Nephron (organoid): ENCODE data around the gene TPRG1L.

ENCODE experiments used
- H3K27ac Mint-ChIP-seq, 3 experiments: 2 replicates each; pipeline ENCODE4 v1.8.0; 2020; ENCODE audit warnings: mixed read lengths in 3 of 3, mild to moderate bottlenecking in 2 of 3, moderate library complexity in 1 of 3
- H3K27me3 Mint-ChIP-seq: 2 replicates; pipeline ENCODE4 v1.8.0; 2021; ENCODE audit warnings: low read depth, mild to moderate bottlenecking, moderate library complexity, mixed read lengths
- H3K36me3 Mint-ChIP-seq: 2 replicates; pipeline ENCODE4 v1.8.0; 2020; ENCODE audit warnings: low read depth, mixed read lengths
- H3K4me1 Mint-ChIP-seq: 2 replicates; pipeline ENCODE4 v1.8.0; 2020; ENCODE audit warnings: mixed read lengths
- H3K4me3 Mint-ChIP-seq, 3 experiments: 2 replicates each; pipeline ENCODE4 v1.8.0; 2020; ENCODE audit warnings: mild to moderate bottlenecking in 3 of 3, mixed read lengths in 3 of 3, moderate library complexity in 2 of 3
- H3K9me3 Mint-ChIP-seq: 2 replicates; pipeline ENCODE4 v1.8.0; 2020; ENCODE audit warnings: mixed read lengths
- TF ChIP-seq, protein P1 (sequence below), 3 experiments: fragments of 200-600 bp; sonication (generic); IDR thresholded peaks; one replicate each; pipeline ENCODE4 v1.5.0; 2021; ENCODE audit warnings: antibody characterized with exemption in 3 of 3; ENCODE audit not compliant: unreplicated experiment in 3 of 3

TPRG1L gene

GRCh38 chr1:3601743-3602142 is 23.1 kb upstream of the TPRG1L start:
- Mint-ChIP-seq H3K4me3 (no peak overlapping the region), H3K27ac (no peak overlapping the region), H3K9me3 (no peaks in the 10 kb centered on the region), H3K36me3 (peaks cover 3% of the 10 kb centered on the region), H3K4me1 (peaks cover 14% of the 10 kb centered on the region), H3K27me3 (peaks cover 9% of the 10 kb centered on the region)
- TF ChIP-seq, protein P1, sequence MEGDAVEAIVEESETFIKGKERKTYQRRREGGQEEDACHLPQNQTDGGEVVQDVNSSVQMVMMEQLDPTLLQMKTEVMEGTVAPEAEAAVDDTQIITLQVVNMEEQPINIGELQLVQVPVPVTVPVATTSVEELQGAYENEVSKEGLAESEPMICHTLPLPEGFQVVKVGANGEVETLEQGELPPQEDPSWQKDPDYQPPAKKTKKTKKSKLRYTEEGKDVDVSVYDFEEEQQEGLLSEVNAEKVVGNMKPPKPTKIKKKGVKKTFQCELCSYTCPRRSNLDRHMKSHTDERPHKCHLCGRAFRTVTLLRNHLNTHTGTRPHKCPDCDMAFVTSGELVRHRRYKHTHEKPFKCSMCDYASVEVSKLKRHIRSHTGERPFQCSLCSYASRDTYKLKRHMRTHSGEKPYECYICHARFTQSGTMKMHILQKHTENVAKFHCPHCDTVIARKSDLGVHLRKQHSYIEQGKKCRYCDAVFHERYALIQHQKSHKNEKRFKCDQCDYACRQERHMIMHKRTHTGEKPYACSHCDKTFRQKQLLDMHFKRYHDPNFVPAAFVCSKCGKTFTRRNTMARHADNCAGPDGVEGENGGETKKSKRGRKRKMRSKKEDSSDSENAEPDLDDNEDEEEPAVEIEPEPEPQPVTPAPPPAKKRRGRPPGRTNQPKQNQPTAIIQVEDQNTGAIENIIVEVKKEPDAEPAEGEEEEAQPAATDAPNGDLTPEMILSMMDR (IDR thresholded peaks at IDR 0.05; ENCODE audit: unreplicated experiment in 3 of 3): no peak

GRCh38 chr1:3602375-3602774 is 22.4 kb upstream of the TPRG1L start:
- peaks cover 11% of the 10 kb centered on the region for H3K4me1 Mint-ChIP-seq
- H3K27me3 Mint-ChIP-seq: peaks cover 9% of the 10 kb centered on the region
- H3K27ac Mint-ChIP-seq: no peak overlapping the region
- peaks cover 3% of the 10 kb centered on the region for H3K36me3 Mint-ChIP-seq
- TF ChIP-seq, protein P1 (IDR thresholded peaks at IDR 0.05; ENCODE audit: unreplicated experiment in 3 of 3): no peak
- H3K4me3 Mint-ChIP-seq: no peak overlapping the region
- H3K9me3 Mint-ChIP-seq: no peaks in the 10 kb centered on the region

DNA sequence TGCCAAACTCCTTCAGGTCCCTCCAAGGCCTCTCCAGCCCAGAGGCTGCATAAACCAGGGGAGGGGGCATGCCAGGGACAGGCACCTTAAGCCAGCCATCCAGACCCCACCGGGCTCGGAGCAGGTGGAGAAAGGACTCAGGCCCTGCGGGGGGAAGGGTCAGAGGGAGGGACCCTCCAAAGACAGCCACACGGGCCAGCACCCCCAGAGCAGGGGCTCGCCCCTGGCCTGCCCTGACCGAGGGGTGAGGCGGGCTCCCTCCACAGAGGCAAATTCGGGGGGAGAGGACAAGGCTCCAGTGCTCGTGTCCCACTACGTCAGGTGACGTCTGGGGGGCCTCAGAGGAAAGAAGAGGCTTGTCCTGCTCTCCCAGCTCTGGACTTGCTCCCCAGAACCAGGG is 21.7 kb upstream of the TPRG1L start:
- Mint-ChIP-seq H3K36me3 (peaks cover 3% of the 10 kb centered on the region), H3K27ac (no peak overlapping the region), H3K27me3 (peaks cover 6% of the 10 kb centered on the region), H3K9me3 (no peaks in the 10 kb centered on the region), H3K4me3 (no peak overlapping the region), H3K4me1 (peaks cover 5% of the 10 kb centered on the region)
- TF ChIP-seq, protein P1 (IDR thresholded peaks at IDR 0.05; ENCODE audit: unreplicated experiment in 3 of 3): no peak

- H3K27ac Mint-ChIP-seq: no peak overlapping the region
- TF ChIP-seq, protein P1 (IDR thresholded peaks at IDR 0.05; ENCODE audit: unreplicated experiment in 3 of 3): no peak
- H3K36me3 Mint-ChIP-seq: peaks cover 3% of the 10 kb centered on the region
These were observed 21.0 kb upstream of the TPRG1L start for GRCh38 chr1:3603571-3604467.

DNA sequence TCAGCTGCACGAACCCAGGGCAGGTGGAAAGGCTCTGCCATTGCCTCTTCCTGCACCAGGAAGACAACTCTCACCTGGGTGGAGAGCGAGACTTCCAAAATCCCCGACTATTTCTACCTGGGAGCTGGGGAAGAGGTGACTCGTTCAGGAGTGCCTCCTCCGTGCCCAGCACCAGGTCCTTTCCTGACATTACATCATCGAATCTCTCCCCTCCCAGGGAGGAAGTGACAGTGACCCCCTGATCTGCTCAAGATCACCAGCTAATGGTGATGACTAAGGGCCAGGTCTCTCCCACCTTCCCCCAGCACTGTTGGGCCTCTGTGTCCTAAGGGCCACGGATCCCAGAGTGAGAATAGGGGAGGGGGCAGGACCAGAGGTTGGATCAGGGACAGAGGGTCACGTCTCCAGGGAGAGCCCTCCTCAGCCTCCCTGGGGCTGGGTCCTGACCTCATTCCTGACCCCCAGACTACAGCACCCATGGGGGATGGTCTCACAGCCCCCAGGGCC is 20.3 kb upstream of the TPRG1L start:
- TF ChIP-seq, protein P1 (IDR thresholded peaks at IDR 0.05; ENCODE audit: unreplicated experiment in 3 of 3): no peak
- Mint-ChIP-seq H3K9me3 (no peaks in the 10 kb centered on the region), H3K36me3 (peaks cover 3% of the 10 kb centered on the region), H3K27me3 (peaks cover 4% of the 10 kb centered on the region), H3K4me3 (no peak overlapping the region), H3K4me1 (peaks cover 13% of the 10 kb centered on the region), H3K27ac (no peak overlapping the region)

More at GRCh38 chr1:3603571-3604467, 21.0 kb upstream of the TPRG1L start:
- Mint-ChIP-seq H3K4me1 (peaks cover 8% of the 10 kb centered on the region), H3K4me3 (no peak overlapping the region), H3K9me3 (no peaks in the 10 kb centered on the region), H3K27me3 (peaks cover 4% of the 10 kb centered on the region)
